Ovary (tissue), 10 donors: ENCODE results near the gene DIDO1. TPM values are rescaled to one million over a fixed set of nuclear protein-coding genes. Genes with fewer than 3 reads are reported as not detected.

Source experiments
- DNase-seq, 5 donors: peaks; one replicate each; pipeline ENCODE4 v3.0.0-alpha.2; 2019 to 2020
- H3K27ac ChIP-seq, 2 donors: fragments of 200-600 bp; one replicate each; pipeline versions ENCODE4 v1.5.1 to v1.8.0; 2019 to 2022
- H3K27me3 ChIP-seq: fragments of 200-600 bp; one replicate; pipeline ENCODE4 v1.8.0; 2022
- H3K36me3 ChIP-seq: fragments of 200-600 bp; sonication (generic); one replicate; pipeline ENCODE4 v1.5.1; 2019
- H3K4me1 ChIP-seq: one replicate; pipeline ENCODE4 v1.8.1; 2013; ENCODE audit warnings: mild to moderate bottlenecking, moderate library complexity; ENCODE audit not compliant: insufficient read depth
- H3K4me3 ChIP-seq: fragments of 200-600 bp; sonication (generic); one replicate; pipeline ENCODE4 v1.5.1; 2017
- H3K9me3 ChIP-seq, 2 donors: fragments of 200-600 bp in 1 of 2; sonication (generic) in 1 of 2; one replicate each; pipeline versions ENCODE4 v1.5.1 to v1.8.1; 2013 to 2019; ENCODE audit warnings: mild to moderate bottlenecking in 1 of 2, moderate library complexity in 1 of 2
- EP300 ChIP-seq: sonication (generic); formaldehyde crosslinking; IDR thresholded peaks from one replicate; pipeline ENCODE4 v1.6.1; 2017; ENCODE audit warnings: antibody characterized with exemption
- POLR2A ChIP-seq: fragments of 450-650 bp; IDR thresholded peaks from one replicate; pipeline ENCODE4 v1.6.1; 2017; ENCODE audit warnings: antibody characterized with exemption, mild to moderate bottlenecking, moderate library complexity
- WGBS, 3 donors: extraction: QIAGEN DNeasy Blood & Tissue Kit in 1 of 3; methylation state at CpG; one replicate each; pipeline versions ENCODE4 v1.1.5 to v1.1.7; 2013 to 2017; 5-methylcytosine and 5-hydroxymethylcytosine counted together
- intact Hi-C, 4 donors: fragments of 100-400 bp; cut with DNase I; formaldehyde crosslinking; loops; one replicate each; pipeline versions ENCODE4 v1.11.0 to v1.15.1; 2022 to 2023
- long read RNA-seq, 3 donors: library from polyadenylated mRNA in 2 of 3; unstranded in 2 of 3; transcript quantifications; one replicate each; pipeline ENCODE4 v2.0.0 and lab custom pipeline, GENCODE V29; 2021 to 2026
- polyA plus RNA-seq, 2 donors: library from polyadenylated mRNA; stranded (reverse); fragments of 200-250 nt in 1 of 2; fragments of 350-450 nt in 1 of 2; fragmentation: Illumina TruSeq in 1 of 2; extraction: RNeasy Lipid Tissue Mini Kit (QIAGEN cat#74804) in 1 of 2; gene quantifications; one replicate each; pipeline ENCODE4 v1.2.3, GENCODE V29; 2013 to 2014
- total RNA-seq, 7 donors: library from RNA; depleted of rRNA in 2 of 7; stranded (reverse); fragments of >200 nt in 2 of 7; fragmentation: NEBNext Ultra II Directional in 3 of 7; extraction: Animal tissue kit (Norgen Biotek cat#: 25700) in 3 of 7; gene quantifications; one replicate each; pipeline versions ENCODE4 v1.1.0 to v1.2.4, GENCODE V29; 2016 to 2023
- TF ChIP-seq, protein P1 (sequence below), 3 donors: fragments of 450-650 bp in 2 of 3; fragments of 200-600 bp in 1 of 3; IDR thresholded peaks; one replicate each; pipeline versions ENCODE4 v1.5.1 to v1.8.0; 2016 to 2022; ENCODE audit warnings: antibody characterized with exemption in 3 of 3, mild to moderate bottlenecking in 1 of 3
- donor health status: DM: no; HTN: no; CAD: no; lungs with moderate emphysema.
- donor health status: DM: no; HTN: no; CAD: no.
- donor health status: Bipolar disorder and iron deficiency.
- donor health status: DM: yes; HTN: yes; CAD: no.
- donor health status: DM: no; HTN: no; CAD: no.
- donor health status: DM: yes; HTN: yes; CAD: no.

DIDO1 gene
- total RNA-seq = 10 to 100 TPM; 49.4 to 82.2 (median 69.8) TPM
- polyA plus RNA-seq = 10 to 100 TPM; 42.9 to 47.0 TPM
- long read RNA-seq, donor 1, transcript DIDO1-202 (6 exons, 2,707 nt) = major isoform, 138 of 296 reads
- long read RNA-seq, donor 1, transcript DIDO1-205 (6 exons, 2,833 nt) = minor isoform, 24 of 296 reads
- long read RNA-seq, donor 1, partial matches to known transcripts = 76 of 296 reads
- long read RNA-seq, donor 1, other reads (novel, unspliced or antisense) = 58 of 296 reads
- long read RNA-seq, donor 2, transcript DIDO1-202 (6 exons, 2,707 nt) = major isoform, 6 of 11 reads
- long read RNA-seq, donor 2, transcript DIDO1-205 (6 exons, 2,833 nt) = minor isoform, 5 of 11 reads
- long read RNA-seq, donor 2, partial matches to known transcripts = 0 of 11 reads
- long read RNA-seq, donor 2, other reads (novel, unspliced or antisense) = 0 of 11 reads
- long read RNA-seq, donor 3, transcript DIDO1-205 (6 exons, 2,833 nt) = minor isoform, 8 of 69 reads
- long read RNA-seq, donor 3, transcript DIDO1-202 (6 exons, 2,707 nt) = major isoform, 22 of 69 reads
- long read RNA-seq, donor 3, partial matches to known transcripts = 9 of 69 reads
- long read RNA-seq, donor 3, other reads (novel, unspliced or antisense) = 30 of 69 reads

DNA sequence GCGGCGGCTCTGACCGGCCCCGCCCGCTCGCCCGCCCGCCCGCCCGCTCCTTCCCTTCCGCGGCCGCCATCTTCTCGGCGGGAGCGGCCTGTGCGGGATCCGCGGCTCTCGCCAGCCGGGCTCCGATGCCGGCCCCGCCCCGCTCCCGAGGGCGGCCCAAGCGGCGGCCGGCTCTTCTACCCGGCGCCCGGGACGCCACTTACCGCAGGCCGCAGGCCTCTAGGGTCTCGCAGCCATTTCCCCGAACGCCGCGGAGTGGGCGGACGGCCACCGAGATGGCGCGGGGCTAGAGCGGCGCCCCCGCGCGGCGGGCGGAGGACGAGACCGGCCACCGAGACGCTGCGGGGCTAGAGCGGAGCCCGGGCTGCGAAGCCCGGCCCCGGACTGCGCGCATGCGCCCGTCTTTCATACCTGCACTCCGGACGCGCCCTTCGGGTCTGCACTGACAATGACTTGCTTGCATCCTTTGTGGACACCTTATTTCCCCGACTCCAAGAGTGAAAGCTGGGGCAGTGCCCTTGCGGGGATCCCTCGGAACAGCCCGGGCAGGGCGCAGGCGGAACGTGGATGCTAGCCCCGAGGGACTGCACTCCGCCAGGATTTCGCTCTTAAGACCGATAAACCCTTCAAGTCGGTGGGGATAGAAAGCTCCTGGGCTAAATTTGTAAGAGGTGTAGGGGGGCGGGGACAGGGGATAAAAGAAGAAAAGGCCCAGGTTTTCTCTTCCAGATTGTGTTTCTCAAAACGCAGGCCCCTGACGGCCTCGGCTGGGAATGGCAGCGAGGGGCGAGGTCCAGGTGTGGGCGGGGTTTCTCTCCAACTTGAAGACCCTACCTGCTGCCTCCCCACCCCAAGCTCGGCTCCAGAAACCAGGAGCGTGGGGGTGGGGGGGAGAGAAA lies at the start of gene DIDO1:
TSS of gene DIDO1 (minus strand) at position 277 of the 899 bp plus-strand sequence.
- Histone ChIP-seq H3K4me3 (peak within 1 kb of the TSS; percentile 76), H3K27ac (peak within 1 kb of the TSS; percentile 96 to 98), H3K4me1 (peaks cover 29% of the 10 kb centered on the region), H3K9me3 (no peaks in the 10 kb centered on the region), H3K27me3 (no peaks in the 10 kb centered on the region), H3K36me3 (no peaks in the 10 kb centered on the region)
- 2 to 3% (median 2%) methylated on average over 39 to 92 of the region's 92 CpGs for WGBS, 3 donors
- peak; percentile 75 for TF ChIP-seq POLR2A
- TF ChIP-seq, protein P1, sequence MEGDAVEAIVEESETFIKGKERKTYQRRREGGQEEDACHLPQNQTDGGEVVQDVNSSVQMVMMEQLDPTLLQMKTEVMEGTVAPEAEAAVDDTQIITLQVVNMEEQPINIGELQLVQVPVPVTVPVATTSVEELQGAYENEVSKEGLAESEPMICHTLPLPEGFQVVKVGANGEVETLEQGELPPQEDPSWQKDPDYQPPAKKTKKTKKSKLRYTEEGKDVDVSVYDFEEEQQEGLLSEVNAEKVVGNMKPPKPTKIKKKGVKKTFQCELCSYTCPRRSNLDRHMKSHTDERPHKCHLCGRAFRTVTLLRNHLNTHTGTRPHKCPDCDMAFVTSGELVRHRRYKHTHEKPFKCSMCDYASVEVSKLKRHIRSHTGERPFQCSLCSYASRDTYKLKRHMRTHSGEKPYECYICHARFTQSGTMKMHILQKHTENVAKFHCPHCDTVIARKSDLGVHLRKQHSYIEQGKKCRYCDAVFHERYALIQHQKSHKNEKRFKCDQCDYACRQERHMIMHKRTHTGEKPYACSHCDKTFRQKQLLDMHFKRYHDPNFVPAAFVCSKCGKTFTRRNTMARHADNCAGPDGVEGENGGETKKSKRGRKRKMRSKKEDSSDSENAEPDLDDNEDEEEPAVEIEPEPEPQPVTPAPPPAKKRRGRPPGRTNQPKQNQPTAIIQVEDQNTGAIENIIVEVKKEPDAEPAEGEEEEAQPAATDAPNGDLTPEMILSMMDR (IDR thresholded peaks at IDR 0.05) = peak; percentile 89 to 91 (median 90)
- no peak for TF ChIP-seq EP300
- intact Hi-C loops = no loop called here
- peak; percentile 84 to 91 (median 88) for DNase-seq

DNA sequence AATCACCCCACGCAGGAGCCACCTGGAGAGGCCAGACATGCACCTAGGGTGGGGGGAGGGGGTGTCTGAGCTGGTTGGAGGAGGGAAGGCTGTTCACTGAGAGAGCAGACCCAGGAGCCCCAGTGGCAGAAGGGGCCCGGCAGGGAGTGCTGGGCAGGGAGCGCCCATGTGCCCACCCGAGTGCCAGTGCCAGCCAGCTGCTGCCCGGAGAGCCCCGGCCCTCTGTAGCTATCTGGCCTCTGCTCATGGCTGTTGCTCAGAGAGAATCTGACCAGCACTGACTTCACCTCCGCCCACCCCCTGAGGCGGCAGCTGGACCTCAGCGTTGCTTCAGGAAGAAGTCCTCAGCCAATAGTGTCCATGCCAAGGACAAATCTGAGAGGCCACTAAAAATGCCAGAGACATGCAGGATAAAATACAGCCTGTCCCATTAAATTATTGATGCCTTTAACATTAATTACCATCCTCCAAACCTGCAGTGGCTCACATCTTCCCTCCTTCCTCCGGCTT lies 49.0 kb upstream of the DIDO1 start:
- WGBS, 3 donors = 41 to 51% (median 45%) methylated on average over 7 to 10 of the region's 10 CpGs
- TF ChIP-seq POLR2A (no peak), EP300 (no peak)
- TF ChIP-seq, protein P1 (IDR thresholded peaks at IDR 0.05) = no peak
- no peaks in the 10 kb centered on the region for H3K36me3 ChIP-seq

DNA sequence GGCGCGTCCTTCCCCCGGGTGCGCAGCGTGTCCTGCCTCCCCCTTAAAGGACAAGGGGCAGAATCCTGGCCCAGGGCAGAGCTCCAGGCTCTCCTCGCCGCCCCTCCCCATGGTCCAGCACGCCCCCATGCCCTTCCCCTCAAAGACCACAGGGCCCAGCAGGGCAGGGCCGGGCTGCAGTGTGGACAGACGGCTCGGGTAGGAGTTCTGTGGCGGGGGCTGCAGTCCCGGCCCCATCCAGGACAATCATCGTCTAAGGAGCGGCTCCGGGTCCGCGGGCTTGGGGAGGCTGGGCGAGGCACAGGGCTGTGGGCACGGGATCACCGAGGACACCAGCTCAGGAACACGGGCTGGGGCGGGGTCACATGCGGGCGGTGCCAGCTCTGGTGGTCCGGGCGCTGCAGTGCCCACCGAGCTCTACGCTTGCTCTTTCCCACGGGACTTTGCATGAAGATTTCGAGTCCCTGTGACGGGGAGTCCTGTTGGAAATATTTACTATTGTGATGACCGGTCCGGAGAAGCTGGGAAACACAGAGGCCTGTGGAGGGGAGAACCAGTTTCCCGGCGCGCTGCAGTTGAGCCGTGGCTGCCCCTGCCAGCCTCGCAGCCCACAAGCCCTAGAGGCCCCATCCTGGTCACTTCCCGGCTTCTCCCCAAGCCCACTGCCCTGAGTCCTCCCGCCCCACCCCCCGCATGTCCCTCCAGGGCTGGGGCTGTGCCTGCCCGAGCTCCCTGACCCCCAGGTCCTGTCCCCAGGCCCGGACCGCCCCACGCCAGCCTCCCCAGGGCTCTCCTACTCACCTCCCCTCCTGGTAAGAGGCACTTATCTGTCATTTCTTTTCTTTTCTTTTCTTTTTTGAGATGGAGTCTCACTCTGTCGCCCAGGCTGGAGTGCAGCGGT lies 46.8 kb upstream of the DIDO1 start:
- 7 to 13% (median 13%) methylated on average over 48 of the region's 48 CpGs for WGBS, 3 donors
- Histone ChIP-seq H3K36me3 (no peaks in the 10 kb centered on the region), H3K27ac (no peak overlapping the region), H3K9me3 (no peaks in the 10 kb centered on the region), H3K4me3 (no peak overlapping the region), H3K4me1 (peaks cover 5% of the 10 kb centered on the region), H3K27me3 (no peaks in the 10 kb centered on the region)
- no peak for TF ChIP-seq POLR2A
- no peak for DNase-seq
- intact Hi-C loops = loop anchor here in 2 of 4 donors (2.0 kb wide), 2 partner anchors 36 to 38 kb away; no protein-coding TSS in a partner anchor

More for the DNA sequence above, 49.0 kb upstream of the DIDO1 start:
- H3K27ac ChIP-seq = no peak overlapping the region
- H3K4me1 ChIP-seq = peaks cover 5% of the 10 kb centered on the region
- no peaks in the 10 kb centered on the region for H3K9me3 ChIP-seq
- DNase-seq = no peak
- intact Hi-C loops = no loop called here
- H3K4me3 ChIP-seq = no peak overlapping the region
- H3K27me3 ChIP-seq = no peaks in the 10 kb centered on the region
